AG09319 (cell line): ENCODE results near the gene SUCLG1.

ENCODE experiments used
- DNase-seq: peaks from one replicate; pipeline ENCODE4 v3.0.0-alpha.2; 2010; ENCODE audit warnings: low read depth; ENCODE audit errors: extremely low read depth
- CTCF ChIP-seq: IDR thresholded peaks from 2 replicates; pipeline ENCODE4 v1.5.1; 2011; ENCODE audit warnings: low read depth, mild to moderate bottlenecking, inconsistent platforms, low read length, moderate library complexity

SUCLG1 gene

DNA sequence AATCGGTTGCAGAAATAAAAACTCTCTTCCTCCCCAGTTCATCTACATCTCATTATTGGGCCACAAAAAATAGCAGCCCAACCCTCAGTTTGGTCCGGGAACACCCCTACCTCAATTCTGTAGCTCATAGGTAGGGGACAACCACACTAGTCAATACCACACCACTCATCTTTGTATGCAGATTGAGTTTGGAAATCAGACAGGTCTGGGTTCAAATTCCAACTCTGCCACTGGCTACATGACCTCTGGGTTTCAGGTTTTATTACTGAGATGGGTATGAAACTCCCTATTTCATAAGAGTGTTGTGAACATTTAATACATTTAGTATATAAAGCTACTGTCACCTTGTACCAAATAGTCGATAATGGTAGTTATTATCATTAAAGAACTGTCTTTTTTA, 2.2 kb upstream of the SUCLG1 start:
- DNase-seq: no peak
- TF ChIP-seq CTCF: no peak

GRCh38 chr2:84460670-84461069, 1.6 kb upstream of the SUCLG1 start:
- no peak for TF ChIP-seq CTCF
- DNase-seq: no peak

GRCh38 chr2:84459944-84460429, 907 bp upstream of the SUCLG1 start:
- no peak for TF ChIP-seq CTCF
- no peak for DNase-seq

DNA sequence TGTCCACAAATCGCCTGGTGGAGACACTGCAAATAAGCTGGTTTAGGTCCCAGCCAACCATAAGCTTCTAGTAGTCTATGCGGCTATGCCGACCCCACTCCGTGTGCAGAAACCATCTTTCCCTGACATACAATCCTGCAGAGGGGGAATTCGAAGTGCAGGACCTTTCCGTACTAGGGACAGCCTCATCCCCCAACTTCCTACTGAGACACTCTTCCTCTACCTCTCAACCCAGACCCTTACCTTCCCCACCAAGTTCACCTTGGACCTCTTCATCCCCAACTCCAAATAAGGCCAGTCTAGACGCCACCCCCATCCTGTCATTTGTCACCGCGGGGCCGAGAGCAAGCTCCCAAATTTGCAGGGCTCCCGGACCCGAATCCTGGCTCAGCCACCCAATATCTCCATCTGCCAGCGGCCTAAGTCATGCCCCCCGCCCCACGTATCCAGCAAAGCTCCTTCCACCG, 496 bp downstream of the SUCLG1 start:
- no peak for TF ChIP-seq CTCF
- DNase-seq: no peak

GRCh38 chr2:84457686-84458085, 1.4 kb downstream of the SUCLG1 start:
- TF ChIP-seq CTCF: no peak
- DNase-seq: no peak

DNA sequence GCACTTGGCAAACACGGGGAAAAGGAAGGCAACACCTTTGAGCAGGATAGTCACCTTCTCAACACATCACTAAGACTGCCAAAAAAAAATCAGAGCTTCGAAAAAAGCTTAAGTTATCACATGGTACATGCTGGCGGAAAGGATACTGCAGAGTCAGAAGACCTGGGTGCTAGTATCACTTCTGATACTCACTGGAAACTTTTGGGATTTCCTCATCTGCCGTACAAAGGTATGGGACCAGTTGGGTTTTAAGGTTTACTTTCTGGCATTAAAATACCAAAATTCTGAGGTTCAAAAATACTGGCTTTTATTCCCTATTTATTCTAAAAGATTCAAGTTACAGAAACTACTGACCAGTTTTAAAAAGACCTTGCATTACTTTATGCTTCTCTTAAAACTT, 2.9 kb downstream of the SUCLG1 start:
- DNase-seq: no peak
- TF ChIP-seq CTCF: no peak

DNA sequence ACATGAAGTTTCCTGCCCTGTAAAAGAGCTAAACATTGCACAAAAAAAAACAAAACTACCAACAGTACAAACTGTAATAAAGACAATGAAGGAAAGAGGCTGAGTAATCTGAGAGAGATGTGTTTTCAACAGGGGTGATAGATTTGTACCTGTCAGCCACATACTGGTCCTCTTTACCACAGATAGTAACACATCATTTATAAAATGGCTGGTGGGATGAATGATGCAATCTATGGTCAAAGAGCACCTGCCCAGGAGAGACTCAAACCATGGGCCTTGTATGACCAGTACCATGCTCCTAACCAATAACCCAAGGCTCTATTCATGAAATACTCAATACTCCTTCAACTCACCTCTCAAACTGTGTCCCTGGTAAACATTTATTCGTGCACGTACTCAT, 4.5 kb downstream of the SUCLG1 start:
- DNase-seq: no peak
- TF ChIP-seq CTCF: no peak
